ENCODE measurements around the gene PALM. TPM values are rescaled to one million over a fixed set of nuclear protein-coding genes. Genes with fewer than 3 reads are reported as not detected.

The PALM gene
- total and polyA plus RNA-seq, 4 donors: 0.92 to 5.1 (median 4.3) TPM

DNA sequence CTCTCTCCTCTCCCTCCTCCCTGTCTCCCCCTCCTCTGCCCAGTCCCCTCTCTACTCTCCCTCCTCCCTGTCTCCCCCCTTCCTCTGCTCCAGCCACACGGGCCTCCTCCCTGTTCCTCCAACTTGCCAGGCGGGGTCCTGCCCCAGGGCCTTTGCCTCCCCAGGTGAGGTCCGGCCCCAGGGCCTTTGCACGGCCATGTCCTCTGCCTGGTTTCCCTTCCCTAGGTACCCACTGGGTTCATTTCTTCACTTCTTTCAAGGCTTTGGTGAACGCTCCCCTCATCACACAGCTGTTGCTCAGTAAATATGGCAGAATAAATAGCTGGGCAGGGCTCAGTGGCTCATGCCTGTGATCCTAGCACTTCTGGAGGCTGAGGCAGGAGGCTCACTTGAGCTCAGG, 63.3 kb downstream of the PALM start:
- Histone ChIP-seq H3K27ac (ENCODE audit: low read depth in 1 of 2, low read length in 2 of 2) (no peak overlapping the region), H3K27me3 (ENCODE audit: control insufficient read depth in 4 of 4, insufficient read depth in 4 of 4, low read length in 3 of 4) (no peaks in the 10 kb centered on the region), H3K9ac (ENCODE audit: low read depth in 1 of 2, low read length in 2 of 2) (no peak overlapping the region), H3K4me1 (ENCODE audit: control insufficient read depth in 4 of 4, insufficient read depth in 4 of 4, low read length in 3 of 4) (no peaks in the 10 kb centered on the region), H3K36me3 (ENCODE audit: control insufficient read depth in 4 of 4, insufficient read depth in 3 of 4, low read depth in 1 of 4, low read length in 3 of 4) (no peaks in the 10 kb centered on the region), H3K4me3 (ENCODE audit: low read depth in 1 of 3, low read length in 3 of 3) (no peak overlapping the region), H3K9me3 (ENCODE audit: control insufficient read depth in 4 of 4, low read length in 3 of 4) (no peaks in the 10 kb centered on the region)
- TF ChIP-seq, protein P1, sequence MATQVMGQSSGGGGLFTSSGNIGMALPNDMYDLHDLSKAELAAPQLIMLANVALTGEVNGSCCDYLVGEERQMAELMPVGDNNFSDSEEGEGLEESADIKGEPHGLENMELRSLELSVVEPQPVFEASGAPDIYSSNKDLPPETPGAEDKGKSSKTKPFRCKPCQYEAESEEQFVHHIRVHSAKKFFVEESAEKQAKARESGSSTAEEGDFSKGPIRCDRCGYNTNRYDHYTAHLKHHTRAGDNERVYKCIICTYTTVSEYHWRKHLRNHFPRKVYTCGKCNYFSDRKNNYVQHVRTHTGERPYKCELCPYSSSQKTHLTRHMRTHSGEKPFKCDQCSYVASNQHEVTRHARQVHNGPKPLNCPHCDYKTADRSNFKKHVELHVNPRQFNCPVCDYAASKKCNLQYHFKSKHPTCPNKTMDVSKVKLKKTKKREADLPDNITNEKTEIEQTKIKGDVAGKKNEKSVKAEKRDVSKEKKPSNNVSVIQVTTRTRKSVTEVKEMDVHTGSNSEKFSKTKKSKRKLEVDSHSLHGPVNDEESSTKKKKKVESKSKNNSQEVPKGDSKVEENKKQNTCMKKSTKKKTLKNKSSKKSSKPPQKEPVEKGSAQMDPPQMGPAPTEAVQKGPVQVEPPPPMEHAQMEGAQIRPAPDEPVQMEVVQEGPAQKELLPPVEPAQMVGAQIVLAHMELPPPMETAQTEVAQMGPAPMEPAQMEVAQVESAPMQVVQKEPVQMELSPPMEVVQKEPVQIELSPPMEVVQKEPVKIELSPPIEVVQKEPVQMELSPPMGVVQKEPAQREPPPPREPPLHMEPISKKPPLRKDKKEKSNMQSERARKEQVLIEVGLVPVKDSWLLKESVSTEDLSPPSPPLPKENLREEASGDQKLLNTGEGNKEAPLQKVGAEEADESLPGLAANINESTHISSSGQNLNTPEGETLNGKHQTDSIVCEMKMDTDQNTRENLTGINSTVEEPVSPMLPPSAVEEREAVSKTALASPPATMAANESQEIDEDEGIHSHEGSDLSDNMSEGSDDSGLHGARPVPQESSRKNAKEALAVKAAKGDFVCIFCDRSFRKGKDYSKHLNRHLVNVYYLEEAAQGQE (IDR thresholded peaks at IDR 0.05): no peak
- TF ChIP-seq TAF1 (conservative IDR thresholded peaks at IDR 0.05) (no peak), EGR1 (IDR thresholded peaks at IDR 0.05; ENCODE audit: low read depth in 2 of 2) (no peak), YY1 (IDR thresholded peaks at IDR 0.05) (no peak), FOXA1 (IDR thresholded peaks at IDR 0.05) (no peak), SP1 (IDR thresholded peaks at IDR 0.05) (no peak), CTCF (IDR thresholded peaks at IDR 0.05; ENCODE audit: low read depth, low read length, missing input control) (no peak)
- TF ChIP-seq, protein P2, sequence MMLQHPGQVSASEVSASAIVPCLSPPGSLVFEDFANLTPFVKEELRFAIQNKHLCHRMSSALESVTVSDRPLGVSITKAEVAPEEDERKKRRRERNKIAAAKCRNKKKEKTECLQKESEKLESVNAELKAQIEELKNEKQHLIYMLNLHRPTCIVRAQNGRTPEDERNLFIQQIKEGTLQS (IDR thresholded peaks at IDR 0.05): no peak
- WGBS: 89% methylated on average over 5 of the region's 5 CpGs
- no peak for DNase-seq (ENCODE audit: low spot score)

DNA sequence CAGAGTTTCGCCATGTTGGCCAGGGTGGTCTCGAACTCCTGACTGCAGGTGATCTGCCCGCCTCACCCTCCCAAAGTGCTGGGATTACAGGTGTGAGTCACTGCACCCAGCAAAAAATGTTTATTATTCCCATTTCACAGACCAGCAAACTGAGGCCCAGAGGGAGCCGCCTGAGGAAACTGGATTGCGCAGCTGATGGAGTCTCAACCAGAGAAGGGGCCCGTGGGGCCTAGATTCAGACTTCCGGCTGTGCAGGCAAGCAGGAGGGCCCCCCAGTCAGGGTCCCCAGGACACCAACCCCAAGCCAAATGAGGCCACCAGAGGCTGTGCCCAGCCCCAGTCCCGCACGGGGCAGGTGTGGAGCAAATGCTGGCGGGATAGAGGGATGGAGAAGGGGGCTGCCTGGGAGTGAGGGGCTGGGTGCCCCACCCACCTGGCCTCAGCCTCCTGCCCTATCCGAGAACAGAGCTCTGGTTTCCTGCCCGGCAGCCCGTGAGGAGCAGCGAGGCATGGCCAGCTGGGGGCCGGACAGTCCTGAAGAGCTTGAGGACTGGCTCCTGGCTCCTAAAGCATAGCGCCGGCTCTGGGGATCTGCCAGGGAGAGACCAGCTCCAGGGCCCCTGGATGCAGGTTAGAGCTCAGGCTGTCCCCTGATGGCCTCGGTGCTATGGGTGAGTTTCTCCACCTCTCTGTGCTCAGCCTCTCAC, 64.1 kb downstream of the PALM start:
- Histone ChIP-seq H3K4me1 (ENCODE audit: control insufficient read depth in 4 of 4, insufficient read depth in 4 of 4, low read length in 3 of 4) (no peaks in the 10 kb centered on the region), H3K27ac (ENCODE audit: low read depth in 1 of 2, low read length in 2 of 2) (no peak overlapping the region), H3K9ac (ENCODE audit: low read depth in 1 of 2, low read length in 2 of 2) (no peak overlapping the region), H3K36me3 (ENCODE audit: control insufficient read depth in 4 of 4, insufficient read depth in 3 of 4, low read depth in 1 of 4, low read length in 3 of 4) (no peaks in the 10 kb centered on the region), H3K9me3 (ENCODE audit: control insufficient read depth in 4 of 4, low read length in 3 of 4) (no peaks in the 10 kb centered on the region), H3K27me3 (ENCODE audit: control insufficient read depth in 4 of 4, insufficient read depth in 4 of 4, low read length in 3 of 4) (no peaks in the 10 kb centered on the region), H3K4me3 (ENCODE audit: low read depth in 1 of 3, low read length in 3 of 3) (no peak overlapping the region)
- DNase-seq (ENCODE audit: low spot score): no peak
- 83% methylated on average over 18 of the region's 18 CpGs for WGBS
- TF ChIP-seq, protein P1 (IDR thresholded peaks at IDR 0.05): no peak
- TF ChIP-seq FOXA2 (IDR thresholded peaks at IDR 0.05) (no peak), RXRA (IDR thresholded peaks at IDR 0.05) (no peak), CTCF (IDR thresholded peaks at IDR 0.05; ENCODE audit: low read depth, low read length, missing input control) (no peak), NR2F2 (IDR thresholded peaks at IDR 0.05) (no peak), EGR1 (IDR thresholded peaks at IDR 0.05; ENCODE audit: low read depth in 2 of 2) (no peak), HNF4A (conservative IDR thresholded peaks at IDR 0.05) (no peak), HNF4G (IDR thresholded peaks at IDR 0.05) (no peak), JUND (IDR thresholded peaks at IDR 0.05) (no peak), MAX (IDR thresholded peaks at IDR 0.05) (no peak), FOXA1 (IDR thresholded peaks at IDR 0.05) (no peak), GABPA (IDR thresholded peaks at IDR 0.05 in 1 of 2, conservative IDR thresholded peaks at IDR 0.05 in 1 of 2) (no peak)
- TF ChIP-seq, protein P3, sequence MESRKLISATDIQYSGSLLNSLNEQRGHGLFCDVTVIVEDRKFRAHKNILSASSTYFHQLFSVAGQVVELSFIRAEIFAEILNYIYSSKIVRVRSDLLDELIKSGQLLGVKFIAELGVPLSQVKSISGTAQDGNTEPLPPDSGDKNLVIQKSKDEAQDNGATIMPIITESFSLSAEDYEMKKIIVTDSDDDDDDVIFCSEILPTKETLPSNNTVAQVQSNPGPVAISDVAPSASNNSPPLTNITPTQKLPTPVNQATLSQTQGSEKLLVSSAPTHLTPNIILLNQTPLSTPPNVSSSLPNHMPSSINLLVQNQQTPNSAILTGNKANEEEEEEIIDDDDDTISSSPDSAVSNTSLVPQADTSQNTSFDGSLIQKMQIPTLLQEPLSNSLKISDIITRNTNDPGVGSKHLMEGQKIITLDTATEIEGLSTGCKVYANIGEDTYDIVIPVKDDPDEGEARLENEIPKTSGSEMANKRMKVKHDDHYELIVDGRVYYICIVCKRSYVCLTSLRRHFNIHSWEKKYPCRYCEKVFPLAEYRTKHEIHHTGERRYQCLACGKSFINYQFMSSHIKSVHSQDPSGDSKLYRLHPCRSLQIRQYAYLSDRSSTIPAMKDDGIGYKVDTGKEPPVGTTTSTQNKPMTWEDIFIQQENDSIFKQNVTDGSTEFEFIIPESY (IDR thresholded peaks at IDR 0.05): no peak
- TF ChIP-seq, protein P2 (IDR thresholded peaks at IDR 0.05): no peak
